Epithelial cell of proximal tubule (primary cell): Measurements from ENCODE around the gene ACER3. TPM values are rescaled to one million over a fixed set of nuclear protein-coding genes. Genes with fewer than 3 reads are reported as not detected.
"Not testable (repeated sequence)": the region's sequence is repeated elsewhere in the genome, so short reads cannot be mapped to it uniquely, and the experiment has no call there.

ENCODE experiments used
- DNase-seq: peaks from one replicate; pipeline ENCODE4 v3.0.0-alpha.2; 2011; ENCODE audit warnings: low read depth
- H3K4me3 ChIP-seq: 2 replicates; pipeline ENCODE4 v1.5.1; 2011; ENCODE audit warnings: low read depth, mild to moderate bottlenecking, low read length
- total RNA-seq: library from RNA; depleted of rRNA; stranded (reverse); fragments of >200 nt; gene quantifications from 2 replicates; pipeline ENCODE4 v1.2.3, GENCODE V29; 2015
- TF ChIP-seq, protein P1 (sequence below): conservative IDR thresholded peaks from 2 replicates; pipeline ENCODE4 v1.5.1; 2012; ENCODE audit warnings: low read depth, mild to moderate bottlenecking, low read length

The ACER3 gene
- total RNA-seq, 1 donor from 2014 or later, result 11.4 TPM

DNA sequence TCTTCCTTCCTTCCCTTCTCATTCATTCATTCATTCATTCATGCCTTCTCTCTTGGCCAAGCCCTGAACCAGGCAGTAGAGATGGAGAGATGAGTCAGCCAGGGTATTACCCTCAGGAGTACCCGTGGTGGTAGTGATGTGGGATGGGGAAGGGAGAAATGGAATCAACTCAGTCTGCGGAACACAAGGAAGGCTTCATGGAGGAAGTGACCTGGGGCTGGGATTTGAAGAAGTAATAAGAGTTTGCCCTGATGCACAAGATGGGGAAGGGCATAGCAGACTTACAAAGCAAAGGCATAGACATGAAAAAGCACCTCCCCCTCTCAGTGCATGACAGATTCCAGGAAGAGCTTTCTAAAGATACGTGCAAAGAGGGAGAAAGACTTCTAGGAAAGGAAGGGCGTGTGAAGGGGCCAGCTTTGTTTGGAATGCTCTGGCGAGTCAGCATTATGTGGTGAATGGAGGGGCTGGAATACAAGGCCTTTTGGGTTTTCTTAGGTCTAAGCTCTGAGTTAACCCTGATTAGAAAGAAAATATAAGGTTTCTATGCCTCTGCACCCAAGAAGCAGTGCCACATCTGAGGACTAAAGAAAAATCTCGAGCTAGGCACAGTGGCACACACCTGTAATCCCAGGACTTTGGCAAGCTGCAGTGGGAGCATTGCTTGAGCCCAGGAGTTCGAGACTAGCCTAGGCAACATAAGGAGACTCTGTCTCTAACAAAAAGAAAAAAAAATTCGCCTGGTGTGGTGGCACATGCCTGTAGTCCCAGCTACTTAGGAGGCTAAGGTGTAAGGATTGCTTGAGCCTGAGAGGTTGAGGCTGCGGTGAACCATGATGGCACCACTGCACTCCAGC lies 36.4 kb upstream of the ACER3 start:
- TF ChIP-seq, protein P1, sequence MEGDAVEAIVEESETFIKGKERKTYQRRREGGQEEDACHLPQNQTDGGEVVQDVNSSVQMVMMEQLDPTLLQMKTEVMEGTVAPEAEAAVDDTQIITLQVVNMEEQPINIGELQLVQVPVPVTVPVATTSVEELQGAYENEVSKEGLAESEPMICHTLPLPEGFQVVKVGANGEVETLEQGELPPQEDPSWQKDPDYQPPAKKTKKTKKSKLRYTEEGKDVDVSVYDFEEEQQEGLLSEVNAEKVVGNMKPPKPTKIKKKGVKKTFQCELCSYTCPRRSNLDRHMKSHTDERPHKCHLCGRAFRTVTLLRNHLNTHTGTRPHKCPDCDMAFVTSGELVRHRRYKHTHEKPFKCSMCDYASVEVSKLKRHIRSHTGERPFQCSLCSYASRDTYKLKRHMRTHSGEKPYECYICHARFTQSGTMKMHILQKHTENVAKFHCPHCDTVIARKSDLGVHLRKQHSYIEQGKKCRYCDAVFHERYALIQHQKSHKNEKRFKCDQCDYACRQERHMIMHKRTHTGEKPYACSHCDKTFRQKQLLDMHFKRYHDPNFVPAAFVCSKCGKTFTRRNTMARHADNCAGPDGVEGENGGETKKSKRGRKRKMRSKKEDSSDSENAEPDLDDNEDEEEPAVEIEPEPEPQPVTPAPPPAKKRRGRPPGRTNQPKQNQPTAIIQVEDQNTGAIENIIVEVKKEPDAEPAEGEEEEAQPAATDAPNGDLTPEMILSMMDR, result no peak
- no peak for DNase-seq
- no peak overlapping the region for H3K4me3 ChIP-seq

DNA sequence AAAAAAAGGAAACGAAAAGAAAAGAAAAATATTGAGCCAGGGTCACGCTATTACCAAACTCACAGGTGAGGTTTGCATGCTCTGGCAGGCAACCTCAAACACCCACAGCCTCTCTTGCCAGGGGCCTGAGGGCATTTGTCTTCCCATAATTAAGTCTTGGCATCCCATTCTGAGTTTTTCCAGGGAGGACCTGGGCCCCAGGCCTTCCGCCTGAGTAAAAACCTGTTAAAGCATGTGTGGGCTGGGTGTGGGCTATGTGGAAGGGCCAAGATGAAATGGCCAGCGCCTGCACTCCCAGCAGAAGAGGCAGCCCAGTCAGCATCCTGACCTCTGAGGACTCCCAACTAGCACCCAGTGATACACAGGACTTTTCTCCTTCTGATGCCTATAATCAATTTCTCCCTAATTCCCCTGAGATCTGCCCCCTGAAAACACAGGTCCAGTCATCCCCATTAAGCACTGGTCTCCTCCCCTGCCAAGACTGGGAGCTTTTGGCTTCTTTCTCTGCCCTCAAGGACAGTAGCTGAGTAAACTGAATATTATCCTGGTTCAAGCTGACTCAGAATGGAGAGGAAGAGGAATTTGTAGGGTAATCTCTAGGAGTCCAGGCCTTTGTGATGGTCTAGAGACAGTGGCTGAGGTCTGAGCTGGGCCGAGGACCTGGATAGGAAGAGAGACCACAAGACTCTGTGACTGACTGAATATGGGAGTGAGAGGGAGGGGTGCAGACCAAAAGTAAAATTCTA lies 35.6 kb upstream of the ACER3 start:
- TF ChIP-seq, protein P1, result no peak
- DNase-seq, result no peak
- H3K4me3 ChIP-seq, result no peak overlapping the region

DNA sequence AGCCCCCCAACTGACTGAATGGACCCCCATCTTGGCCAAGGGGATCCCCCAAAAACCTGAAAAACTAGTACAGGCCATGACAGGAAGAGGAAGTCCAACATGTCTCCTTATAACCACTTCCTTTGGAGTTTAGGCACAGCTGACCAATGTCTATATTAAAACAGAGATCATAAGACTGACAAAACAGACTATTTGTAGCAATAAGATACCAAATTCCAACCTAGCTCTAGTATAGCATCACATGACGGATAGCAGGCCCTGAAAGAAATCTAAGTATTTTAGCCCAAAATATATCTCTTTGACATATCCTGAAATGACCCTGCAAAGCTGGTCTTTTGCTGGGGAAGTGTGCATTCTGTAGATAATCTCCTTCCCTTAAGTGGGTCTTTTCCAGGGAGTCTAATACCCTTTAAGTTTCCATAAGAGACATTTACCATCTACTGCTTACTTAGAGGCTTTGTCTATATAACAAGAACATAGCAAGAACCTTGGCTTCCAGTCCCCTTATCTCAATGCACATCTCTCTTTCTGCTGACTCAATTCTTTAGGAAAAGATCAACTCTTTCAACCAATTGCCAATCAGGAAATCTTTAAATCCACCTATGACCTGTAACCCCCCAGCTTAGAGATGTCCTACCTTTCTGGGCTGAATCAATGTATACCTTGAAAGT lies 34.9 kb upstream of the ACER3 start:
- no peak overlapping the region for H3K4me3 ChIP-seq
- no peak for DNase-seq
- TF ChIP-seq, protein P1, result no peak

DNA sequence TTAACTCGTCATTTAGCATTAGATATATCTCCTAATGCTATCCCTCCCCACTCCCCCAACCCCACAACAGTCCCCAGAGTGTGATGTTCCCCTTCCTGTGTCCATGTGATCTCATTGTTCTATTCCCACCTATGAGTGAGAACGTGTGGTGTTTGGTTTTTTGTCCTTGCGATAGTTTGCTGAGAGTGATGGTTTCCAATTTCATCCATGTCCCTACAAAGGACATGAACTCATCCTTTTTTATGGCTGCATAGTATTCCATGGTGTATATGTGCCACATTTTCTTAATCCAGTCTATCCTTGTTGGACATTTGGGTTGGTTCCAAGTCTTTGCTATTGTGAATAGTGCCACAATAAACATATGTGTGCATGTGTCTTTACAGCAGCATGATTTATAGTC lies 34.2 kb upstream of the ACER3 start:
- DNase-seq, H3K4me3 ChIP-seq: not testable (repeated sequence)

DNA sequence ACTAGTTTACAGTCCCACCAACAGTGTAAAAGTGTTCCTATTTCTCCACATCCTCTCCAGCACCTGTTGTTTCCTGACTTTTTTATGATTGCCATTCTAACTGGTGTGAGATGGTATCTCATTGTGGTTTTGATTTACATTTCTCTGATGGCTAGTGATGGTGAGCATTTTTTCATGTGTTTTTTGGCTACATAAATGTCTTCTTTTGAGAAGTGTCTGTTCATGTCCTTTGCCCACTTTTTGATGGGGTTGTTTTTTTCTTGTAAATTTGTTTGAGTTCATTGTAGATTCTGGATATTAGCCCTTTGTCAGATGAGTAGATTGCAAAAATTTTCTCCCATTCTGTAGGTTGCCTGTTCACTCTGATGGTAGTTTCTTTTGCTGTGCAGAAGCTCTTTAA lies 33.7 kb upstream of the ACER3 start:
- not testable (repeated sequence) for DNase-seq, H3K4me3 ChIP-seq

DNA sequence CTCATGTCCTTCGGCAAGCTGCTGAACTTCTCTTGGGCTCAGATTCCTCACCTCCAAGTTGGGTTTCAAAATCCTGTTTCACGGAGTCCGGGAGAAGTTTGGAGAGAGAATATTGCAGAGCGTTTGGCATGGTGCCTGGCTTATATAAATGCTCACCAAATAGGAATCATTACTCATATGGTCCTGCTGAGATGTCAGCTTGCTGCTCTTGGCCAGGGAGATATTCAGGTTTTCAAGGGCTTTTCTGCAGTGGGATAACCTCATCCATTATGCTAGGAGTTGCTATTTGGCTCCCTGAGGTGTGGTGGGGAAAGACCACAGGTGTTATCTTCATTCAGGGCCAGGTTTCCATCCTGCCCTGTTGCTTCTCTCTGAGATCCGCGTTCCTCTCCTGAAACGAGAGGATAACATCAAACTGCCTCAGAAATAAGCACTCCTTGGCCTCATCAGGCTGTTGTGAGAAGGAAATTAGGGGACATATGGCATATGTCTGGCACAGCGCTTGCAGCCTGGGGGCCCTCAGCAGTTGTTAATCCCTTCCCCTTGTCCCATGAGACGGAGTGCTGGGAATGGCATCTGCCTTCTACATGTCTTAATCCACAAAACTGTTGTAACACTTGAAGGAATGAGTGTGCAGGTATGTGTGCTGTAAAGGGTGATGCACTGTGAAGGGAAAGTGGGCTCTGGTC lies 29.9 kb upstream of the ACER3 start:
- TF ChIP-seq, protein P1, result no peak
- DNase-seq, result no peak
- no peak overlapping the region for H3K4me3 ChIP-seq

DNA sequence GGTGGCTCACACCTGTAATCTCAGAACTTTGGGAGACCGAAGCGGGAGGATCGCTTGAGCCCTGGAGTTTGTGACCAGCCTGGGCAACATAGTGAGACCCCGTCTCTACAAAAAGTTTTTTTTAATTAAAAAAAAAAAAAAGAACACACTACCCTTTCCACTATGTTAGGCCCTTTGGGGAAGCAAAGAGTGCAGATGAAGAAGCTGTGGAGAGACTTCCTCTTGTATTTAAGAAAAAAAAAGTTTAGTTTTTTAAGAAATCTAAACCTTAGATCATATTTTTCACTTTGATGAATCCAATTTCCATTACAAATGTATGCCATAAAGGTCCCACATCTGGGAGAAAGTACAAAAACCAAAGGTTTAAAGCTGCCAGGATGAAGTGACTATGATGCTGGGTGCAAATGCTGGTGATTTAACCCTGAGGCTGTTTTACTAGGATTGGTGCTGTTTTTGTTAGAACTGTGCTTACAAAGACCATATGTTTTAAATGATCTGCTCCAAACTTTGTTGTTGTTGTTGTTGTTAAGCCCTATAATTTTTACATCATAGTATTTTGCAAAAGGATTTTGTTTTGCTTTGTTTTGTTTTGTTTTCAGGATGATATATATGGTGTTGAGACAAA lies 28.9 kb upstream of the ACER3 start:
- TF ChIP-seq, protein P1, result no peak
- H3K4me3 ChIP-seq, result no peak overlapping the region
- DNase-seq, result no peak
